GM23338 (cell line): ENCODE results near the gene JOSD2. TPM values are rescaled to one million over a fixed set of nuclear protein-coding genes. Genes with fewer than 3 reads are reported as not detected.

Source experiments
- ATAC-seq: fragments of 200-7000 bp; cut with Tn5 transposase; 3 replicates; pipeline ENCODE4 v1.9.1; 2020
- DNase-seq: peaks from one replicate; pipeline ENCODE4 v3.0.0-alpha.2; 2015; ENCODE audit warnings: low spot score
- H2AFZ ChIP-seq: fragments of 200-600 bp; sonication (generic); 2 replicates; pipeline ENCODE4 v1.8.0; 2016; ENCODE audit warnings: antibody characterized with exemption, mild to moderate bottlenecking, moderate library complexity
- H3F3A ChIP-seq: fragments of 200-600 bp; sonication (generic); replicated peaks from 2 replicates; pipeline ENCODE4 v1.8.0; 2017; ENCODE audit warnings: antibody characterized with exemption, mixed run types, low read depth
- H3K27ac ChIP-seq: fragments of 200-600 bp; sonication (generic); 2 replicates; pipeline ENCODE4 v1.6.1; 2016; ENCODE audit warnings: low read depth
- H3K27me3 ChIP-seq: fragments of 200-600 bp; sonication (generic); 2 replicates; pipeline ENCODE4 v1.8.0; 2016; ENCODE audit warnings: mild to moderate bottlenecking, mixed run types, moderate library complexity; ENCODE audit not compliant: insufficient read depth
- H3K36me3 ChIP-seq: fragments of 200-600 bp; sonication (generic); 2 replicates; pipeline ENCODE4 v1.8.0; 2016; ENCODE audit warnings: mild to moderate bottlenecking; ENCODE audit not compliant: insufficient read depth
- H3K4me1 ChIP-seq: fragments of 200-600 bp; sonication (generic); 2 replicates; pipeline ENCODE4 v1.8.0; 2016; ENCODE audit warnings: mild to moderate bottlenecking, moderate library complexity; ENCODE audit not compliant: insufficient read depth
- H3K4me2 ChIP-seq: fragments of 200-600 bp; sonication (generic); 2 replicates; pipeline ENCODE4 v1.7.1; 2017; ENCODE audit warnings: mixed run types
- H3K4me3 ChIP-seq: fragments of 200-600 bp; sonication (generic); 2 replicates; pipeline ENCODE4 v1.6.1; 2016; ENCODE audit warnings: mixed run types
- H3K79me2 ChIP-seq: fragments of 200-600 bp; sonication (generic); replicated peaks from 2 replicates; pipeline ENCODE4 v1.8.0; 2017; ENCODE audit warnings: mild to moderate bottlenecking; ENCODE audit not compliant: insufficient read depth
- H3K9me2 ChIP-seq: fragments of 200-600 bp; sonication (generic); 2 replicates; pipeline ENCODE4 v1.8.0; 2017; ENCODE audit not compliant: insufficient read depth
- H4K20me1 ChIP-seq: fragments of 200-600 bp; sonication (generic); replicated peaks from 2 replicates; pipeline ENCODE4 v1.8.0; 2017; ENCODE audit warnings: mild to moderate bottlenecking; ENCODE audit not compliant: insufficient read depth
- H3K27ac Mint-ChIP-seq: 2 replicates; pipeline ENCODE4 v1.8.0; 2020; ENCODE audit warnings: inconsistent platforms, mild to moderate bottlenecking, moderate library complexity, mixed read lengths
- H3K27me3 Mint-ChIP-seq: 3 replicates; pipeline ENCODE4 v1.8.0; 2022; ENCODE audit warnings: low read depth, mild to moderate bottlenecking, moderate library complexity, mixed read lengths, inconsistent platforms; ENCODE audit not compliant: insufficient read depth, poor library complexity
- H3K36me3 Mint-ChIP-seq: 3 replicates; pipeline ENCODE4 v1.8.0; 2021; ENCODE audit warnings: low read depth, mild to moderate bottlenecking, inconsistent platforms, moderate library complexity, mixed read lengths
- H3K4me1 Mint-ChIP-seq: 3 replicates; pipeline ENCODE4 v1.8.0; 2020; ENCODE audit warnings: mild to moderate bottlenecking, inconsistent platforms, mixed read lengths
- H3K4me3 Mint-ChIP-seq: 3 replicates; pipeline ENCODE4 v1.8.0; 2021; ENCODE audit warnings: moderate library complexity, mild to moderate bottlenecking, inconsistent platforms, mixed read lengths
- H3K9me3 Mint-ChIP-seq: 3 replicates; pipeline ENCODE4 v1.8.0; 2020; ENCODE audit warnings: moderate library complexity, mild to moderate bottlenecking, inconsistent platforms, mixed read lengths
- CREB1 ChIP-seq: fragments of 250-450 bp; sonication (Bioruptor Pico); IDR thresholded peaks from 2 replicates; pipeline ENCODE4 v1.5.0; 2020; ENCODE audit warnings: low read depth, mild to moderate bottlenecking, moderate library complexity
- EZH2 ChIP-seq: fragments of 200-600 bp; sonication (generic); IDR thresholded peaks from one replicate; pipeline ENCODE4 v1.8.0; 2017; ENCODE audit warnings: antibody characterized with exemption, mild to moderate bottlenecking, low read depth; ENCODE audit not compliant: unreplicated experiment
- JUNB ChIP-seq: IDR thresholded peaks from one replicate; pipeline ENCODE4 v1.6.1; 2016; ENCODE audit warnings: antibody characterized with exemption; ENCODE audit not compliant: unreplicated experiment
- NANOG ChIP-seq: IDR thresholded peaks from 2 replicates; pipeline ENCODE4 v1.6.1; 2016; ENCODE audit warnings: antibody characterized with exemption, borderline replicate concordance
- POLR2AphosphoS5 ChIP-seq: IDR thresholded peaks from 2 replicates; pipeline ENCODE4 v1.6.1; 2016; ENCODE audit warnings: antibody characterized with exemption, low read depth
- ZNF114 ChIP-seq: fragments of 250-450 bp; sonication (Bioruptor Pico); IDR thresholded peaks from 2 replicates; pipeline ENCODE4 v1.5.0; 2020; ENCODE audit warnings: mild to moderate bottlenecking, moderate library complexity
- ZNF331 ChIP-seq: fragments of 250-450 bp; sonication (Bioruptor Pico); IDR thresholded peaks from 2 replicates; pipeline ENCODE4 v1.5.0; 2020; ENCODE audit warnings: low read depth, mild to moderate bottlenecking, moderate library complexity
- polyA plus RNA-seq: library from polyadenylated mRNA; unstranded; fragments of >200 nt; fragmentation: Nextera tagmentation; extraction: Ambion mirVana; gene quantifications from 2 replicates; pipeline ENCODE4 v1.2.1, GENCODE V29; 2016
- total RNA-seq: library from RNA; depleted of rRNA; stranded (reverse); fragments of >200 nt; shearing (Covaris generic); gene quantifications from 2 replicates; pipeline ENCODE4 v1.2.3, GENCODE V29; 2014
- TF ChIP-seq, protein P1 (sequence below): IDR thresholded peaks from one replicate; pipeline ENCODE4 v1.6.1; 2018; ENCODE audit warnings: antibody characterized with exemption; ENCODE audit not compliant: unreplicated experiment
- TF ChIP-seq, protein P2 (sequence below): IDR thresholded peaks from 2 replicates; pipeline ENCODE4 v1.6.1; 2016; ENCODE audit warnings: antibody characterized with exemption
- TF ChIP-seq, protein P3 (sequence below): fragments of 250-450 bp; sonication (Bioruptor Pico); IDR thresholded peaks from 2 replicates; pipeline ENCODE4 v1.5.0; 2020; ENCODE audit warnings: mild to moderate bottlenecking, moderate library complexity

The JOSD2 gene
- total and polyA plus RNA-seq, 2 experiments from 2014 or later, result 3.3 to 5.8 TPM

DNA sequence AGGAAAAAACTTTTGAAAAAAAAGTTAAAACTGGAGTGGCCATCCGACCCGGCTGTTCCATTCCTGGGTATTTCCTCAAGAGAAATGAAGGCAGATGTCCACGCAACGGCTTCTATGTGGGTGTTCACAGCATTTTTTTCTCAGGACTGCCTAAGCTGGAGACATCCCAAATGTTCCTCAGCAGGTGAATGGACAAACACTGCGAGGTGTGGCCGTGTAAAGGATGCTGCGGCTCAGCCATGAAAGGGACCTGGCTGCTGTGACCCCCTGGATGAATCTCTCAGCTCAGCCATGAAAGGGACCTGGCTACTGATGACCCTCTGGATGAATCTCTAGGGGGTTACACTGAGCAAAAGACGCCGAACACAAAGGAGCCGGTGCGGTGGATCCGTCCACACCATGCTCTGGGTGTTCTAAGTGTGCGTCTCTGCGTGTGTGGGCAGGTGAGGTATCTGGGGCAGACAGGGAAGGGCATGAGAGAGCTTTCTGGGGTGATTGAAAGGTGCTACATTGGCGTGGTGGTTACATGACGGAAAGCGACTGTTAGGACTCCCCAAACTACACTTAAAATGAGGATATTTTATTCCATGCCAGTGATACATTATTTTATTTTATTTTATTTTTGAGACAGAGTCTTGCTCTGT is 10.0 kb upstream of the JOSD2 start:
- TF ChIP-seq ZNF331 (no peak), ZNF114 (CRISPR knock-in tag) (no peak), POLR2AphosphoS5 (no peak), JUNB (no peak)
- no peaks in the 10 kb centered on the region for H3K9me2 ChIP-seq
- no peaks in the 10 kb centered on the region for H3F3A ChIP-seq
- DNase-seq, result no peak
- peaks cover 12% of the 10 kb centered on the region for H3K27me3 ChIP-seq
- no peaks in the 10 kb centered on the region for H3K4me1 Mint-ChIP-seq
- no peak for ATAC-seq
- H3K79me2 ChIP-seq, result no peaks in the 10 kb centered on the region
- H3K4me1 ChIP-seq, result peaks cover 6% of the 10 kb centered on the region; the same call in 1 of the 2 replicates
- peaks cover 10% of the 10 kb centered on the region for H3K27me3 Mint-ChIP-seq
- H3K36me3 Mint-ChIP-seq, result peaks cover 25% of the 10 kb centered on the region
- peaks cover 89% of the 10 kb centered on the region for H3K9me3 Mint-ChIP-seq
- H3K4me3 ChIP-seq, result no peak overlapping the region
- no peak overlapping the region for H3K4me3 Mint-ChIP-seq
- no peaks in the 10 kb centered on the region for H4K20me1 ChIP-seq
- H3K4me2 ChIP-seq, result no peak overlapping the region
- H3K36me3 ChIP-seq, result no peaks in the 10 kb centered on the region
- H2AFZ ChIP-seq, result no peak overlapping the region
- no peak overlapping the region for H3K27ac ChIP-seq
- H3K27ac Mint-ChIP-seq, result no peak overlapping the region

DNA sequence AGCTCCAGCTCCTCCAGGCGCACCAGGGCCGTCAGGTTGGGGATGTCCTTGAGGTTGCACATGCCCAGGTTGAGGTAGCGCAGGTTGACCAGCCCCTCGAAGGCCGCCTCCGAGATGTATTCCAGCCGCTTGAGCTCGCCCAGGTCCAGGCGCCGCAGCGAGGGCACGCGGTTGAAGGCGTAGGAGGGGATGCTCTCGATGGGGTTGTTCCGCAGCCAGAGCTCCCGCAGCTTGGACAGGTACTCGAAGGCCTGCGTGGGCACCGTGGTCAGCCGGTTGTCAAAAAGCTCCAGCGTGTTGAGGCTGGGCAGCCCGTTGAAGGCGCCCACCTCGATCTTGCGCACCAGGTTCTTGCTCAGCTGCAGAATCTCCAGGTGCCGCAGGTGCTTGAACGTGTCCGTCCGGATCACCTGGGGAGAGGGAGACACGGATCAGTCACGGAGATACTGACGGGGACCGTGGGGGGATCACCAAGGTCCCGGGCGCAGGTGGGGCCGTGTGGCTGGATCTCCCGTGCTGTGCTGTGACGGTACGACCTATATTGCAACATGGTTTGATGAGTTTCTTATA is 8.1 kb upstream of the JOSD2 start:
- no peaks in the 10 kb centered on the region for H3K36me3 ChIP-seq
- no peak for TF ChIP-seq POLR2AphosphoS5
- TF ChIP-seq ZNF114 (CRISPR knock-in tag), result no peak
- TF ChIP-seq, protein P1, sequence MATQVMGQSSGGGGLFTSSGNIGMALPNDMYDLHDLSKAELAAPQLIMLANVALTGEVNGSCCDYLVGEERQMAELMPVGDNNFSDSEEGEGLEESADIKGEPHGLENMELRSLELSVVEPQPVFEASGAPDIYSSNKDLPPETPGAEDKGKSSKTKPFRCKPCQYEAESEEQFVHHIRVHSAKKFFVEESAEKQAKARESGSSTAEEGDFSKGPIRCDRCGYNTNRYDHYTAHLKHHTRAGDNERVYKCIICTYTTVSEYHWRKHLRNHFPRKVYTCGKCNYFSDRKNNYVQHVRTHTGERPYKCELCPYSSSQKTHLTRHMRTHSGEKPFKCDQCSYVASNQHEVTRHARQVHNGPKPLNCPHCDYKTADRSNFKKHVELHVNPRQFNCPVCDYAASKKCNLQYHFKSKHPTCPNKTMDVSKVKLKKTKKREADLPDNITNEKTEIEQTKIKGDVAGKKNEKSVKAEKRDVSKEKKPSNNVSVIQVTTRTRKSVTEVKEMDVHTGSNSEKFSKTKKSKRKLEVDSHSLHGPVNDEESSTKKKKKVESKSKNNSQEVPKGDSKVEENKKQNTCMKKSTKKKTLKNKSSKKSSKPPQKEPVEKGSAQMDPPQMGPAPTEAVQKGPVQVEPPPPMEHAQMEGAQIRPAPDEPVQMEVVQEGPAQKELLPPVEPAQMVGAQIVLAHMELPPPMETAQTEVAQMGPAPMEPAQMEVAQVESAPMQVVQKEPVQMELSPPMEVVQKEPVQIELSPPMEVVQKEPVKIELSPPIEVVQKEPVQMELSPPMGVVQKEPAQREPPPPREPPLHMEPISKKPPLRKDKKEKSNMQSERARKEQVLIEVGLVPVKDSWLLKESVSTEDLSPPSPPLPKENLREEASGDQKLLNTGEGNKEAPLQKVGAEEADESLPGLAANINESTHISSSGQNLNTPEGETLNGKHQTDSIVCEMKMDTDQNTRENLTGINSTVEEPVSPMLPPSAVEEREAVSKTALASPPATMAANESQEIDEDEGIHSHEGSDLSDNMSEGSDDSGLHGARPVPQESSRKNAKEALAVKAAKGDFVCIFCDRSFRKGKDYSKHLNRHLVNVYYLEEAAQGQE, result no peak
- no peak for TF ChIP-seq CREB1 (CRISPR knock-in tag)
- TF ChIP-seq EZH2, result no peak
- TF ChIP-seq, protein P2, sequence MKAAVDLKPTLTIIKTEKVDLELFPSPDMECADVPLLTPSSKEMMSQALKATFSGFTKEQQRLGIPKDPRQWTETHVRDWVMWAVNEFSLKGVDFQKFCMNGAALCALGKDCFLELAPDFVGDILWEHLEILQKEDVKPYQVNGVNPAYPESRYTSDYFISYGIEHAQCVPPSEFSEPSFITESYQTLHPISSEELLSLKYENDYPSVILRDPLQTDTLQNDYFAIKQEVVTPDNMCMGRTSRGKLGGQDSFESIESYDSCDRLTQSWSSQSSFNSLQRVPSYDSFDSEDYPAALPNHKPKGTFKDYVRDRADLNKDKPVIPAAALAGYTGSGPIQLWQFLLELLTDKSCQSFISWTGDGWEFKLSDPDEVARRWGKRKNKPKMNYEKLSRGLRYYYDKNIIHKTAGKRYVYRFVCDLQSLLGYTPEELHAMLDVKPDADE, result no peak
- TF ChIP-seq, protein P3, sequence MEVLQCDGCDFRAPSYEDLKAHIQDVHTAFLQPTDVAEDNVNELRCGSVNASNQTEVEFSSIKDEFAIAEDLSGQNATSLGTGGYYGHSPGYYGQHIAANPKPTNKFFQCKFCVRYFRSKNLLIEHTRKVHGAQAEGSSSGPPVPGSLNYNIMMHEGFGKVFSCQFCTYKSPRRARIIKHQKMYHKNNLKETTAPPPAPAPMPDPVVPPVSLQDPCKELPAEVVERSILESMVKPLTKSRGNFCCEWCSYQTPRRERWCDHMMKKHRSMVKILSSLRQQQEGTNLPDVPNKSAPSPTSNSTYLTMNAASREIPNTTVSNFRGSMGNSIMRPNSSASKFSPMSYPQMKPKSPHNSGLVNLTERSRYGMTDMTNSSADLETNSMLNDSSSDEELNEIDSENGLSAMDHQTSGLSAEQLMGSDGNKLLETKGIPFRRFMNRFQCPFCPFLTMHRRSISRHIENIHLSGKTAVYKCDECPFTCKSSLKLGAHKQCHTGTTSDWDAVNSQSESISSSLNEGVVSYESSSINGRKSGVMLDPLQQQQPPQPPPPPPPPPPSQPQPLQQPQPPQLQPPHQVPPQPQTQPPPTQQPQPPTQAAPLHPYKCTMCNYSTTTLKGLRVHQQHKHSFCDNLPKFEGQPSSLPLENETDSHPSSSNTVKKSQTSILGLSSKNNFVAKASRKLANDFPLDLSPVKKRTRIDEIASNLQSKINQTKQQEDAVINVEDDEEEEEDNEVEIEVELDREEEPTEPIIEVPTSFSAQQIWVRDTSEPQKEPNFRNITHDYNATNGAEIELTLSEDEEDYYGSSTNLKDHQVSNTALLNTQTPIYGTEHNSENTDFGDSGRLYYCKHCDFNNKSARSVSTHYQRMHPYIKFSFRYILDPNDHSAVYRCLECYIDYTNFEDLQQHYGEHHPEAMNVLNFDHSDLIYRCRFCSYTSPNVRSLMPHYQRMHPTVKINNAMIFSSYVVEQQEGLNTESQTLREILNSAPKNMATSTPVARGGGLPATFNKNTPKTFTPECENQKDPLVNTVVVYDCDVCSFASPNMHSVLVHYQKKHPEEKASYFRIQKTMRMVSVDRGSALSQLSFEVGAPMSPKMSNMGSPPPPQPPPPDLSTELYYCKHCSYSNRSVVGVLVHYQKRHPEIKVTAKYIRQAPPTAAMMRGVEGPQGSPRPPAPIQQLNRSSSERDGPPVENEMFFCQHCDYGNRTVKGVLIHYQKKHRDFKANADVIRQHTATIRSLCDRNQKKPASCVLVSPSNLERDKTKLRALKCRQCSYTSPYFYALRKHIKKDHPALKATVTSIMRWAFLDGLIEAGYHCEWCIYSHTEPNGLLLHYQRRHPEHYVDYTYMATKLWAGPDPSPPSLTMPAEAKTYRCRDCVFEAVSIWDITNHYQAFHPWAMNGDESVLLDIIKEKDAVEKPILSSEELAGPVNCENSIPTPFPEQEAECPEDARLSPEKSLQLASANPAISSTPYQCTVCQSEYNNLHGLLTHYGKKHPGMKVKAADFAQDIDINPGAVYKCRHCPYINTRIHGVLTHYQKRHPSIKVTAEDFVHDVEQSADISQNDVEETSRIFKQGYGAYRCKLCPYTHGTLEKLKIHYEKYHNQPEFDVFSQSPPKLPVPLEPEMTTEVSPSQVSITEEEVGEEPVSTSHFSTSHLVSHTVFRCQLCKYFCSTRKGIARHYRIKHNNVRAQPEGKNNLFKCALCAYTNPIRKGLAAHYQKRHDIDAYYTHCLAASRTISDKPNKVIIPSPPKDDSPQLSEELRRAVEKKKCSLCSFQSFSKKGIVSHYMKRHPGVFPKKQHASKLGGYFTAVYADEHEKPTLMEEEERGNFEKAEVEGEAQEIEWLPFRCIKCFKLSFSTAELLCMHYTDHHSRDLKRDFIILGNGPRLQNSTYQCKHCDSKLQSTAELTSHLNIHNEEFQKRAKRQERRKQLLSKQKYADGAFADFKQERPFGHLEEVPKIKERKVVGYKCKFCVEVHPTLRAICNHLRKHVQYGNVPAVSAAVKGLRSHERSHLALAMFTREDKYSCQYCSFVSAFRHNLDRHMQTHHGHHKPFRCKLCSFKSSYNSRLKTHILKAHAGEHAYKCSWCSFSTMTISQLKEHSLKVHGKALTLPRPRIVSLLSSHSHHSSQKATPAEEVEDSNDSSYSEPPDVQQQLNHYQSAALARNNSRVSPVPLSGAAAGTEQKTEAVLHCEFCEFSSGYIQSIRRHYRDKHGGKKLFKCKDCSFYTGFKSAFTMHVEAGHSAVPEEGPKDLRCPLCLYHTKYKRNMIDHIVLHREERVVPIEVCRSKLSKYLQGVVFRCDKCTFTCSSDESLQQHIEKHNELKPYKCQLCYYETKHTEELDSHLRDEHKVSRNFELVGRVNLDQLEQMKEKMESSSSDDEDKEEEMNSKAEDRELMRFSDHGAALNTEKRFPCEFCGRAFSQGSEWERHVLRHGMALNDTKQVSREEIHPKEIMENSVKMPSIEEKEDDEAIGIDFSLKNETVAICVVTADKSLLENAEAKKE, result no peak
- TF ChIP-seq NANOG, result no peak
- H4K20me1 ChIP-seq, result no peaks in the 10 kb centered on the region
- Mint-ChIP-seq H3K36me3 (peaks cover 27% of the 10 kb centered on the region; the same call in 2 of the 3 replicates), H3K4me1 (no peaks in the 10 kb centered on the region), H3K4me3 (no peak overlapping the region), H3K27ac (no peak overlapping the region), H3K27me3 (peaks cover 8% of the 10 kb centered on the region), H3K9me3 (peaks cover 89% of the 10 kb centered on the region)
- H3F3A ChIP-seq, result no peaks in the 10 kb centered on the region
- H3K9me2 ChIP-seq, result no peaks in the 10 kb centered on the region
- H3K4me3 ChIP-seq, result no peak overlapping the region
- no peak overlapping the region for H2AFZ ChIP-seq
- H3K27ac ChIP-seq, result no peak overlapping the region
- no peak for ATAC-seq
- peaks cover 6% of the 10 kb centered on the region; the same call in 1 of the 2 replicates for H3K4me1 ChIP-seq
- no peak overlapping the region for H3K4me2 ChIP-seq
- H3K79me2 ChIP-seq, result no peaks in the 10 kb centered on the region
- H3K27me3 ChIP-seq, result peaks cover 12% of the 10 kb centered on the region
- no peak for DNase-seq
